G401 (cell line): ENCODE measurements around the gene CARD10. TPM values are rescaled to one million over a fixed set of nuclear protein-coding genes. Genes with fewer than 3 reads are reported as not detected.
A peak's percentile ranks its signal among the peaks of the same experiment; 100 is the strongest.

Experiments used
- DNase-seq: peaks from one replicate; pipeline ENCODE4 v3.0.0-alpha.2; 2015; ENCODE audit warnings: low spot score
- in situ Hi-C: cut with HindIII; loops from 2 replicates; pipeline ENCODE4 v1.10.0; 2016; ENCODE audit warnings: low sequenced_read_pairs, mixed read lengths
- total RNA-seq: library from RNA; depleted of rRNA; stranded (reverse); fragments of >200 nt; shearing (Covaris generic); gene quantifications from 2 replicates; pipeline ENCODE4 v1.2.3, GENCODE V29; 2014

Gene CARD10
- total RNA-seq, 1 experiment from 2014 or later, result 26.0 TPM

GRCh38 chr22:37508431-37508992 lies 10.7 kb downstream of the CARD10 start:
- DNase-seq, result no peak
- in situ Hi-C loops, result no loop called here

- in situ Hi-C loops, result no loop called here
- DNase-seq, result no peak
These were observed 11.5 kb downstream of the CARD10 start for GRCh38 chr22:37507731-37508130.

GRCh38 chr22:37505989-37506388 lies 13.2 kb downstream of the CARD10 start:
- DNase-seq, result no peak
- in situ Hi-C loops, result no loop called here

- in situ Hi-C loops, result no loop called here
- no peak for DNase-seq
These were observed 13.7 kb downstream of the CARD10 start for GRCh38 chr22:37505565-37505964.

GRCh38 chr22:37504964-37505363 lies 14.3 kb downstream of the CARD10 start:
- in situ Hi-C loops, result no loop called here

GRCh38 chr22:37503850-37504249 lies 15.4 kb downstream of the CARD10 start:
- in situ Hi-C loops, result no loop called here

More at GRCh38 chr22:37504964-37505363, 14.3 kb downstream of the CARD10 start:
- no peak for DNase-seq

GRCh38 chr22:37503183-37503683 lies 16.0 kb downstream of the CARD10 start:
- in situ Hi-C loops, result no loop called here
- DNase-seq, result no peak

More at GRCh38 chr22:37503850-37504249, 15.4 kb downstream of the CARD10 start:
- no peak for DNase-seq

- in situ Hi-C loops, result no loop called here
- no peak for DNase-seq
These were observed 16.7 kb downstream of the CARD10 start for GRCh38 chr22:37502342-37503182.

- in situ Hi-C loops, result no loop called here
- DNase-seq, result no peak
These were observed 17.4 kb downstream of the CARD10 start for GRCh38 chr22:37501610-37502341.

- no peak for DNase-seq
- in situ Hi-C loops, result no loop called here
These were observed 18.2 kb downstream of the CARD10 start for GRCh38 chr22:37500745-37501609.

- no peak for DNase-seq
- in situ Hi-C loops, result no loop called here
These were observed 19.2 kb downstream of the CARD10 start for GRCh38 chr22:37499789-37500540.

GRCh38 chr22:37499027-37499707 lies 20.0 kb downstream of the CARD10 start:
- DNase-seq, result no peak
- in situ Hi-C loops, result no loop called here

GRCh38 chr22:37498289-37498909 lies 20.8 kb downstream of the CARD10 start:
- DNase-seq, result peak; percentile 11
- in situ Hi-C loops, result no loop called here

- DNase-seq, result no peak
- in situ Hi-C loops, result no loop called here
These were observed 22.1 kb downstream of the CARD10 start for GRCh38 chr22:37497062-37497599.

- in situ Hi-C loops, result no loop called here
These were observed 22.6 kb downstream of the CARD10 start for GRCh38 chr22:37496651-37497050.

GRCh38 chr22:37493979-37494378 lies 25.2 kb downstream of the CARD10 start:
- no peak for DNase-seq
- in situ Hi-C loops, result no loop called here

More at GRCh38 chr22:37496651-37497050, 22.6 kb downstream of the CARD10 start:
- DNase-seq, result peak; percentile 19
